ENCODE results near the gene ARID5B.

DNA sequence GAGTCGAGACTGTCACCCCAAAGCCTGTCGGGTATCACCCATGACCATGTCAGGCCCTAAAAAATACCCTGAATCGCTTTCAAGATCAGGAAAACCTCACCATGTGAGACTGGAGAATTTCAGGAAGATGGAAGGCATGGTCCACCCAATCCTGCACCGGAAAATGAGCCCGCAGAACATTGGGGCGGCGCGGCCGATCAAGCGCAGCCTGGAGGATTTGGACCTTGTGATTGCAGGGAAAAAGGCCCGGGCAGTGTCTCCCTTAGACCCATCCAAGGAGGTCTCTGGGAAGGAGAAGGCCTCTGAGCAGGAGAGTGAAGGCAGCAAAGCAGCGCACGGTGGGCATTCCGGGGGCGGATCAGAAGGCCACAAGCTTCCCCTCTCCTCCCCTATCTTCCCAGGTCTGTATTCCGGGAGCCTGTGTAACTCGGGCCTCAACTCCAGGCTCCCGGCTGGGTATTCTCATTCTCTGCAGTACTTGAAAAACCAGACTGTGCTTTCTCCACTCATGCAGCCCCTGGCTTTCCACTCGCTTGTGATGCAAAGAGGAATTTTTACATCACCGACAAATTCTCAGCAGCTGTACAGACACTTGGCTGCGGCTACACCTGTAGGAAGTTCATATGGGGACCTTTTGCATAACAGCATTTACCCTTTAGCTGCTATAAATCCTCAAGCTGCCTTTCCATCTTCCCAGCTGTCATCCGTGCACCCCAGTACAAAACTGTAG, 191.0 kb downstream of the ARID5B start:
- TF ChIP-seq SUZ12 (IDR thresholded peaks at IDR 0.05; ENCODE audit: extremely low read depth, insufficient read depth, insufficient read length) (no peak), YY1 (IDR thresholded peaks at IDR 0.05; ENCODE audit: insufficient read depth, insufficient read length) (no peak), ZNF274 (IDR thresholded peaks at IDR 0.05; ENCODE audit: low read depth, low read length) (no peak)

Measured in NT2/D1 (cell line).